ENCODE measurements around the gene ONECUT2.
"Not testable (repeated sequence)": the region's sequence is repeated elsewhere in the genome, so short reads cannot be mapped to it uniquely, and the experiment has no call there.

GRCh38 chr18:57522348-57522747, 87.2 kb downstream of the ONECUT2 start:
- not testable (repeated sequence) for TF ChIP-seq POLR2A, CTCF (IDR thresholded peaks at IDR 0.05)
